ENCODE results near the gene FKBP8.
"Not testable (repeated sequence)": the region's sequence is repeated elsewhere in the genome, so short reads cannot be mapped to it uniquely, and the experiment has no call there.

The FKBP8 gene

GRCh38 chr19:18542941-18543813 is at the start of gene FKBP8:
TSS of gene FKBP8 (minus strand) at chr19:18543573. CDS start at chr19:18541970, 1,603 bp downstream.
- peak; percentile 90 for DNase-seq (ENCODE audit: low read depth)

GRCh38 chr19:18592732-18593131 is 49.4 kb upstream of the FKBP8 start:
- DNase-seq (ENCODE audit: low read depth) = not testable (repeated sequence)

- DNase-seq (ENCODE audit: low read depth) = no peak
These were observed 48.5 kb upstream of the FKBP8 start for GRCh38 chr19:18591735-18592385.

DNA sequence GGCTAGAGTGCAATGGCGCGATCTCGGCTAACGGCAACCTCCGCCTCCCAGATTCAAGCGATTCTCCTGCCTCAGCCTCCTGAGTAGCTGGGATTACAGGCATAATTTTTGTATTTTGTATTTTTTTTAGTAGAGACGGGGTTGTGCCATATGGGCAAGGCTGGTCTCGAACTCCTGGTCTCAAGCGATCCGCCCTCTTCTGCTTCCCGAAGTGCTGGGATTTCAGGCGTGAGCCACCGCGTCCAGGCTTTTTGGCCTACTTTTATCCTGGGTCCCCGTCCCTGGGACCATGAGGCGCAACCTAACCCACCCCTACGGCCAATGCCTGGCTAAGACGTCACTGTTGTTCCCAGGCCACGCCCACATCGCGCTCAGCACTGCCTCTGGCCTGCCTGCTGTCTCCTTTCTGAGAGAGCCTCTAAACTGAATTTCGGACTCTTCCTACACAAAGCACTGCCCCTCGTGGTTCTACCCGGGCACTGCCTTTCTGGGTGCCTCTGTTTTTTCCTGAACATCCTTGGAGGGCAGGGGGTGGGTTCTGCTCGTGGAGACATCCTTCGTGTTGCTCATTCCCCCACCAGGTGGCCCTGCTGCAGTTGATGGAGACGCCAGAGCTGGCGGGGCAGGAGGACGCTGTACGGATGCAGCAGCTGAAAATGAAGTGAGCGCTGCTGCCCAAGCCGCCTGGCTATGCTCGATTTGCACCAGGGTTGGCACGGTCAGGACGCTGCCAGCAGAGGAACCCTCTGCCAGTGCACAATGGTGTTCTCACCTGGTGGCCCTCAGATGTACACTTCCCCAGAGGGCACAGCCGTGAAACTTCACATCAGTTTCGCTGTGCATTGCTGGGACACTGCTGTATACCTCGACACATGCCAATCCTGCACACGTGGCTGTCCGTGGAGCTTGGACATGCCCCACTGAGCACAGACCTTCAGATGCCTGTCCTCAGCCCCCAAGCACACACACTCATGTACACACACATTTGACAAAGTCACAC is 47.2 kb upstream of the FKBP8 start:
- DNase-seq (ENCODE audit: low read depth) = no peak

DNA sequence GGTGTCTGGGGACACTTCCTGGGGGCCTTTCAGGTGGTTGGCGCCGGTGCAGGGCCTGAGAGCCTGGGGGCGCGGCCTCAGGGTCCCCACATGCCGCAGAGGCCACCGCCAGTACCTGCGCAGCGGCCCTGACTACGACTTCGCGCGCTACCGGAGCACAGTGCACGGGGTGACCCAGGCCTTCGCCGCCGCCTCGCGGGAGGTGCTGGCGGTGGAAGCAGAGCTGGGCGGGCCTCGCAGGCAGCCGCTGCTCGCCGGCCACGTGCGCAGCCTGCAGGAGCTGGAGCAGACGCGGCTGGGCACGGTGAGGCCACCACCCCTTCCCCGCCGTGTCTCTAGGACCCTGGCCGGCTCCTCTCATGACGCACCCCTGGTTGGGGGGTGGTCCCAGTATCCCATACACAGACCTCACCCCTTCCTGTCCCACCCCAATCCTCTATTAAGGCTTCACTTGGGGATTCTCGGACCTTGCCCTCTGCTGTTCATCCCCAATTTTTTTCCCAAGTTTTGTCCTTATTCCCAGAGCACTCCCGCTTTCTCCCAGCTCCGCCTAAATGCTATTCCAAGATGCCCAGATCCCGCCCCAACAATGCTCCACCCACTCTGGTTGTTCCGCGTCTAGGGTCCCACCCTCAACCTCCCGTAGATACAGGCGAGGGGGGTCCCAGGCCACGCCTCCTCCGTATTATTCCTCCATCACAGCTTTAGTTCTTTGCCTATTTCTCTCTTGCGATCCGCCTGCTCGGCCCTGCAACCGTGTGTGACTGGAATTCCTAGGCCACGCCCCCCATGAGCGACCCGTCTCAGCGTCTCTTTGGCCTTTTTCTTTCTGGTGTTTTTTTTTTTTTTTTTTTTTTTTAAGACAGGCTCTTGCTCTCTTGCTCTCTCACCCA is 46.3 kb upstream of the FKBP8 start:
- DNase-seq (ENCODE audit: low read depth) = peak; percentile 48

- peak; percentile 82 for DNase-seq (ENCODE audit: low read depth)
These were observed 45.4 kb upstream of the FKBP8 start, which contains the start of gene REX1BD for GRCh38 chr19:18588611-18589379. TSS of gene REX1BD (plus strand) at chr19:18588798. CDS start at chr19:18588802, 4 bp downstream.

DNA sequence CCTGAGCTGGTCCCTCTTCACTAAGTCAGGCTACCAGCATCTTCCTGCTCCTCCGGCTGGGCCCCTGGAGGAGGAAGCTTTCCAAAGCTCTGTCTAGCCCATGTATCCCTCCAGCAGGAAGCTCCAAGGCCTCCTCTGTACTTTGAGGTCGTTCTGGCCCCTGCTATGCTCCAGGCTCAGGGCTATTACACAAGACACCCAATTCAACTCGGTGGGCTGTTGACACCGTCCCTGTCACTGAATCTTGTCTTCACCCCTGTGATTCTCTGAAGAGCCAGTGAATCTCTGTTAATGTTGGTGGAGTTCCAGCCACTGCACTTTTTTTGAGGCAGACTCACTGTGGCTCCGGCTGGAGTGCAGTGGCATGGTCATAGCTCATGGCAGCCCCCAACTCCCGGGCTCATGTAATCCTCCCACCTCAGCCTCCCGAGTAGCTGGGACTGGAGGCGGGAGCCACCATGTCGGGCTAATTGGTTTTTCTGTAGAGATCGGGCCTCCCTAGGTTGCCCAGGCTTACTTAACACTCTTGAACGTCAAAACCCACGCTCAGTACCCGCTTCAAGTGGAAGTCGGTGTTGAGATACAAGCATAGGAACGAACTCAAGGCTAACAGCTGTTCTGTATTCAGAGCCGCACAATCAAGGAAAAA is 44.7 kb upstream of the FKBP8 start:
- DNase-seq (ENCODE audit: low read depth) = no peak

- no peak for DNase-seq (ENCODE audit: low read depth)
These were observed 44.2 kb upstream of the FKBP8 start for GRCh38 chr19:18587561-18587960.

DNA sequence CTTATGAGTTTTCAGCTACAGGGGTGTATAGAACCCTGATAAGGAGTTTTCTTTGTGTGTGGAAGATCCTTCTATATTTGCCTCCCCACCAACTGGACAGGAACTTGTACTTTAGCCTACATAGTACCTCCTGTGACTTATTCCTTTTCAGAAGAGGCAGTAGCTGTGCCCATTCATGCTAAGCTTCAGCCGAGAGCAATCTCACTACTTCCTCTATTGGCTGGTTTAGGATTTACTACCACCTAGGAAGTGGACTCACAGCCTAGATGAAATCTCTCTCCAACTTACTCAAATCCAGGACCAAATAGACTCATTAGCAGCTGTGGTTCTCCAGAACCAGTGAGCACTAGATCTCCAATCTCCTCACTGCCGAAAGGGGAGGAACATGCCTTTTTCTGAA is 42.9 kb upstream of the FKBP8 start:
- no peak for DNase-seq (ENCODE audit: low read depth)

DNA sequence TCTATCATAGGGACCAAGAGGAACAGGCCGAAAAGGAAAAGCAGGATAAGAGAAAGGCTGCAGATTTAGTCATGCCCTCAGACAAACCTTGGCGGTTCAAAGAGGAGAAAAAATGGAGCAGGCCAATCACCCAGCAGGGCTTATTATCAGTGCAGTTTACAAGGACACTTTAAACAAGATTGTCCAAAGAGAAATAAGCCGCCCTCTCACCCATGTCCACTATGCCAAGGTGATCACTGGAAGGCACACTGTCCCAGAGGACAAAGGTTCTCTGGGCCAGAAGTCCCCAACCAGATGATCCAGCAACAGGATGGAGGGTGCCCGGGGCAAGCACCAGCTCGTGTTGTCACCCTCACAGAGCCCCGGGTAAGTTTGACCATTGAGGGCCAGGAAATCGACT is 36.9 kb upstream of the FKBP8 start:
- DNase-seq (ENCODE audit: low read depth) = no peak

DNA sequence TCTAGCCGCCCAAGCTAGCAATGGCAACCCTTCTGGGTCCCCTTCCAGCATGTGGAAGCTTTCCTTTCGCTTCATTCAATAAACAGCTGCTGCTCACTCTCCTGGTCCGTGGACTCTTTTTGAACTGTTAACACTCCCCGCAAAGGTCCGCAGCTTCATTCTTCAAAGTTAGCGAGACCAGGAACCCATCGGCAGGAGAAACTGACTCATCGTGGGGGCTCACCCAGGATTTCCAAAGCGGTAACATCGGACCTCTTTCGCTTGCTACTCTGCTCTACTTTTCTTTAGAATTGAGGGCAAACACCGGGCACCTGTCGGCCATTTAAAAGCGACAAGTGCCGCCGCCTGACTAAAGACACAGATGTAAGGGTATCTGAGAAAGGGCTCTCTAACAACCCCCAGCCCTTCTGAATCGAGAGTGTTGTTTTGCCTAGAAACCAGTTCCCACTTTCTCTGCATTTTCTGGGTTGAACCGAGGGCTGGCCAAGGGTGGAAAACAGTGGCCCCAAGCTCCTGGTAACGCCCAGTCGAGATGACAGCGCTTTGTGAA is 34.1 kb upstream of the FKBP8 start:
- no peak for DNase-seq (ENCODE audit: low read depth)

GRCh38 chr19:18576383-18576782 is 33.0 kb upstream of the FKBP8 start:
- no peak for DNase-seq (ENCODE audit: low read depth)

GRCh38 chr19:18574691-18575291 is 31.4 kb upstream of the FKBP8 start:
- no peak for DNase-seq (ENCODE audit: low read depth)

DNA sequence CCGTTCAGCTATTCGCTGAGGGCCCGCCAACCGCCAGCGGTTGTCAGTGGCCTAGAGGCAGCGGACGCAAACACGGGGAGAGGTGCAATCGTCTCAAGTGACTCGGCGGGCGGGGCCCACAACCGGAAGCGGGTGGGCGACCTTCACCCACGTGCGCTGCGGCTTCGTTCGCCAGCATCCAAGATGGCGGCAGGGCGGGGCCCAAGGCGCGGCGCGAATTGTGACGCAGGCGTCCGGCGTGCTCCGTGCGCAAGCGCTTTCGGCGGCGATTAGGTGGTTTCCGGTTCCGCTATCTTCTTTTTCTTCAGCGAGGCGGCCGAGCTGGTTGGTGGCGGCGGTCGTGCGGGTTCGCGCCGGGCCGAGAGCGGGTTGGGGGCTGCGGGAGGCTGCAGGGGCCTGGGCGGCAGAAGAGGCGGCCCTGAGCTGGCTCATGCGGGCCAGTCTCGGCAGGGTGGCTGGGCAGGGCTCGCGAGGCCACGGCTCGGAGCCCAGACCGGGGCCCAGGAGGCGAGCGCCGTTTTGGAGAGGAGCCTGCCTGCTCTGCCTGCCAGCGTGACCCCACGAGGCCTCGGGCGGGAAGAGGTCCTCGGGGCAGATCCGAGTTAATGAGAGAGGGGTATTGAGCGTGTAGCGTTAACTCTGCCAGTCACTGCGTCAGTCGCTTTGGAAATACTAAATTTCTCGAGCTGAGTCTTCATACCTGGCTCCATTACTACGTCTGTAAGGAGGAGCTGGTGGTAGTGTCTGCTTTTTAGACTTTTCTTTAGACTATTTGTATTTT is 28.4 kb upstream of the FKBP8 start, which contains the start of gene UBA52:
Gene UBA52 (plus strand): TSS at position 294 of the 781 bp plus-strand sequence. CDS start 1,444 bp downstream, outside the sequence.
- DNase-seq (ENCODE audit: low read depth) = peak; percentile 99

DNA sequence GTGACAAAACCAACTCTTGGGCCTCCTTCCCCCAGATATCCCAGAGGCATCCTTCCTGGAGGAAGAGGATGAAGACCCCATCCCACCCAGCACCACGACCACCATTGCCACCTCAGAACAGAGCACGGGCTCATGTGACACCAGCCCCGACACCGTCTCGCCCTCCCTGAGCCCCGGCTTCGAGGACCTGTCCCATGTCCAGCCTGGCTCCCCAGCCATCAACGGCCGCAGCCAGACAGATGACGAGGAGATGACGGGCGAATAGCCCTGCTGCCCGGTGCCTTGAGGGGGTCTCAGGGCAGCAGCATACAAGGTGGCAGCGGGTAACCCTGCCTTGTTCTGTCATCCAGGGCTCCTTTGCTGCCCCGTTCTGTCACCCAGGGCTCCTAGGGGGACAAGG is 25.0 kb upstream of the FKBP8 start:
- DNase-seq (ENCODE audit: low read depth) = no peak

DNA sequence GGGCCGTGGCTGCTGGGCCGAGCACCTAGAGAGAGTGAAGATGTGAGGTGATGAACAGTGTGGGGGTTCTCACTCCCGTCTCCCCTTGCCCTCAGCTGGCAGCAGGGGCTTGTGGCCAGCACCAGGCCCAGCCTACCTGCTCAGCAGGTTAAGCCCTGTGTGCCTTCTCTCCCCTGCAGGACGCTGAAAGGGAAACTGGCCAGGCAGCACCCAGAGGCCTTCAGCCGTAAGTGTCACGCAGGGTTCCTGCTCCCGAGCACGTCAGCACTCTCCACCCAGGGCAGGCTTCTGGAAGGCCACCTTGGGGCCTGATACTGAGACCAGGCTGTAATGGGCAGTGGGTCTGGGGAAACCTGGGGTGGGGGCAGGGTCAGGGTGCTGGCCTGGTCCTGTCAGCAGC is 23.6 kb upstream of the FKBP8 start:
- DNase-seq (ENCODE audit: low read depth) = no peak

DNA sequence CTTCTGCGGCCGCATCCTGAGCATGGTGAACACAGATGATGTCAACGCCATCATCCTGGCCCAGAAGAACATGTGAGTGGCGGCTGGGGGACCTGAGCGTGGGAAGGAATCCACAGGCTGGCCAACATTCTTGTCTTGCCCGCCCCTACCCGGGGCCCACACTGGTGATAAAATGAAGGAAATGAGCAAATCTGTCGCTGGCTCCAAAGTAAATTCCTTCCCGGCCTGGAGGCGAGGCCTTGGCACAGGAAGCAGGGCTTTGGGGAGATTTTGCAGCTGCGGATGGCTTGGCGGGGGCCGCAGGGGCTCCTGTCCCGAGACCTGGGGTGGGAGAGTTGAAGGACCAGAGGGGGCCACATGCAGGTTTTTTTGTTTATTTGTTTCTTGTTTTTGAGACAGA is 18.7 kb upstream of the FKBP8 start:
- DNase-seq (ENCODE audit: low read depth) = no peak

- DNase-seq (ENCODE audit: low read depth) = no peak
These were observed 16.3 kb upstream of the FKBP8 start for GRCh38 chr19:18559685-18560084.

Data from stimulated activated CD8-positive, alpha-beta memory T cell treated with anti-CD3 and anti-CD28 coated beads, Interleukin-4, amount 100 ng/mL, for 24 hours (primary cell).